IMR-90 (cell line): ENCODE data around the gene MAGEC2. TPM values are rescaled to one million over a fixed set of nuclear protein-coding genes. Genes with fewer than 3 reads are reported as not detected.

Source experiments
- ATAC-seq: fragments of 200-7000 bp; cut with Tn5 transposase; 2 replicates; pipeline ENCODE4 v1.9.1; 2020; ENCODE audit warnings: low read depth, mild to moderate bottlenecking, moderate library complexity
- BruUV-seq: library from RNA; stranded (reverse); fragments of 400-500 nt; replicated peaks from 2 replicates; lab custom pipeline; 2021; lab: Mats Ljungman, UMichigan
- CTCF ChIA-PET: fragments of 300-600 bp; formaldehyde crosslinking; extraction: SDS; loops from one replicate; lab custom pipeline; 2021; ENCODE audit warnings: antibody characterized with exemption; lab: Yijun Ruan, JAX
- POLR2A ChIA-PET: fragments of 300-600 bp; sonication (Branson Sonifier 250); formaldehyde crosslinking; loops from one replicate; lab custom pipeline; 2022; ENCODE audit warnings: antibody characterized with exemption; ENCODE audit not compliant: unreplicated experiment; lab: Charles Lee
- DNase-seq: peaks from one replicate; pipeline ENCODE4 v3.0.0; 2013
- H2AFZ ChIP-seq: replicated peaks from 2 replicates; pipeline ENCODE3; 2013; ENCODE audit warnings: low read length, mild to moderate bottlenecking; ENCODE audit not compliant: poor library complexity
- H2AK5ac ChIP-seq: 2 replicates; pipeline ENCODE4 v1.6.1; 2013; ENCODE audit warnings: low read depth, low read length, inconsistent platforms
- H2AK9ac ChIP-seq: replicated peaks from 2 replicates; pipeline ENCODE3; 2013; ENCODE audit warnings: mild to moderate bottlenecking, low read depth, low read length, moderate library complexity; ENCODE audit not compliant: poor library complexity
- H2BK120ac ChIP-seq: 2 replicates; pipeline ENCODE4 v1.6.1; 2013; ENCODE audit warnings: low read depth, low read length, inconsistent platforms
- H2BK15ac ChIP-seq: 3 replicates; pipeline ENCODE4 v1.6.1; 2013; ENCODE audit warnings: low read depth, low read length, inconsistent platforms
- H2BK20ac ChIP-seq: 2 replicates; pipeline ENCODE4 v1.6.1; 2013; ENCODE audit warnings: low read depth, mild to moderate bottlenecking, inconsistent platforms, low read length, moderate library complexity
- H2BK5ac ChIP-seq: 2 replicates; pipeline ENCODE4 v1.6.1; 2013; ENCODE audit warnings: mild to moderate bottlenecking, low read depth, low read length, inconsistent platforms; ENCODE audit not compliant: poor library complexity, severe bottlenecking
- H3K14ac ChIP-seq: replicated peaks from 2 replicates; pipeline ENCODE4 v1.6.1; 2013; ENCODE audit warnings: low read depth, low read length, inconsistent platforms
- H3K18ac ChIP-seq: 2 replicates; pipeline ENCODE4 v1.6.1; 2013; ENCODE audit warnings: low read depth, low read length, control low read depth
- H3K23ac ChIP-seq: 2 replicates; pipeline ENCODE4 v1.6.1; 2013; ENCODE audit warnings: low read depth, low read length, inconsistent platforms
- H3K27ac ChIP-seq: 2 replicates; pipeline ENCODE4 v1.5.1; 2013; ENCODE audit warnings: mild to moderate bottlenecking, control low read depth, low read length; ENCODE audit not compliant: insufficient read depth
- H3K27me3 ChIP-seq: 2 replicates; pipeline ENCODE4 v1.6.1; 2013; ENCODE audit warnings: low read length; ENCODE audit not compliant: control insufficient read depth, insufficient read depth
- H3K36me3 ChIP-seq: 2 replicates; pipeline ENCODE4 v1.6.1; 2013; ENCODE audit warnings: low read length, mixed read lengths; ENCODE audit not compliant: control insufficient read depth, insufficient read depth
- H3K4ac ChIP-seq: 2 replicates; pipeline ENCODE4 v1.6.1; 2013; ENCODE audit warnings: low read depth, low read length, inconsistent platforms
- H3K4me1 ChIP-seq: 2 replicates; pipeline ENCODE4 v1.6.1; 2013; ENCODE audit warnings: low read length, mixed read lengths; ENCODE audit not compliant: control insufficient read depth, insufficient read depth
- H3K4me2 ChIP-seq: 2 replicates; pipeline ENCODE4 v1.6.1; 2013; ENCODE audit warnings: low read depth, mild to moderate bottlenecking, control low read depth, low read length, moderate library complexity
- H3K4me3 ChIP-seq: 2 replicates; pipeline ENCODE4 v1.5.1; 2013; ENCODE audit warnings: low read depth, mild to moderate bottlenecking, control low read depth, low read length, moderate library complexity; ENCODE audit not compliant: insufficient read depth
- H3K56ac ChIP-seq: 2 replicates; pipeline ENCODE4 v1.6.1; 2013; ENCODE audit warnings: low read length, inconsistent platforms; ENCODE audit not compliant: insufficient read depth; ENCODE audit errors: extremely low read depth
- H3K79me1 ChIP-seq, 2 experiments: 2 replicates each; pipeline ENCODE4 v1.6.1; 2013; ENCODE audit warnings: low read length in 2 of 2, inconsistent platforms in 1 of 2, low read depth in 1 of 2
- H3K9ac ChIP-seq: 2 replicates; pipeline ENCODE4 v1.6.1; 2013; ENCODE audit warnings: low read depth, low read length, control low read depth
- H3K9me1 ChIP-seq: 2 replicates; pipeline ENCODE4 v1.6.1; 2013; ENCODE audit warnings: low read length, inconsistent platforms; ENCODE audit not compliant: insufficient read depth
- H3K9me3 ChIP-seq: 2 replicates; pipeline ENCODE4 v1.6.1; 2013; ENCODE audit warnings: low read length; ENCODE audit not compliant: control insufficient read depth, insufficient read depth
- H4K20me1 ChIP-seq: 2 replicates; pipeline ENCODE4 v1.6.1; 2013; ENCODE audit warnings: low read length, inconsistent platforms; ENCODE audit not compliant: insufficient read depth
- H4K5ac ChIP-seq: 2 replicates; pipeline ENCODE4 v1.6.1; 2013; ENCODE audit warnings: mild to moderate bottlenecking, low read depth, low read length, control low read depth
- H4K8ac ChIP-seq, 2 experiments: 2 replicates each; pipeline ENCODE4 v1.6.1; 2013; ENCODE audit warnings: low read depth in 2 of 2, low read length in 2 of 2, control low read depth in 1 of 2, inconsistent platforms in 1 of 2
- H4K91ac ChIP-seq: 2 replicates; pipeline ENCODE4 v1.6.1; 2013; ENCODE audit warnings: low read depth, low read length, inconsistent platforms; ENCODE audit not compliant: insufficient read depth
- BHLHE40 ChIP-seq: fragments of 150-350 bp; IDR thresholded peaks from 2 replicates; pipeline ENCODE4 v1.6.1; 2016; ENCODE audit warnings: mild to moderate bottlenecking, low read depth, low read length
- CEBPB ChIP-seq: IDR thresholded peaks from 2 replicates; pipeline ENCODE4 v1.6.1; 2012; ENCODE audit warnings: low read depth, low read length, improper control_type of control experiment
- CHD1 ChIP-seq: IDR thresholded peaks from 2 replicates; pipeline ENCODE4 v1.6.1; 2012; ENCODE audit warnings: low read depth, low read length, improper control_type of control experiment
- FOS ChIP-seq: fragments of 150-350 bp; IDR thresholded peaks from 2 replicates; pipeline ENCODE4 v1.6.1; 2016; ENCODE audit warnings: low read depth, low read length
- MAFK ChIP-seq: IDR thresholded peaks from 2 replicates; pipeline ENCODE4 v1.6.1; 2012; ENCODE audit warnings: low read depth, low read length, improper control_type of control experiment
- MAZ ChIP-seq: IDR thresholded peaks from 2 replicates; pipeline ENCODE4 v1.6.1; 2012; ENCODE audit warnings: low read depth, mild to moderate bottlenecking, low read length, improper control_type of control experiment, moderate library complexity, borderline replicate concordance
- MXI1 ChIP-seq: IDR thresholded peaks from 2 replicates; pipeline ENCODE4 v1.6.1; 2012; ENCODE audit warnings: low read depth, mild to moderate bottlenecking, low read length, moderate library complexity, borderline replicate concordance
- NFE2L2 ChIP-seq: fragments of 150-350 bp; IDR thresholded peaks from 2 replicates; pipeline ENCODE4 v1.6.1; 2016; ENCODE audit warnings: low read depth, mild to moderate bottlenecking, low read length
- POLR2A ChIP-seq: IDR thresholded peaks from 2 replicates; pipeline ENCODE4 v1.6.1; 2012; ENCODE audit warnings: mild to moderate bottlenecking, low read depth, low read length
- RAD21 ChIP-seq: IDR thresholded peaks from 2 replicates; pipeline ENCODE4 v1.6.1; 2012; ENCODE audit warnings: low read length, improper control_type of control experiment
- RCOR1 ChIP-seq: IDR thresholded peaks from 2 replicates; pipeline ENCODE4 v1.6.1; 2012; ENCODE audit warnings: mild to moderate bottlenecking, low read length, improper control_type of control experiment; ENCODE audit not compliant: insufficient replicate concordance
- RFX5 ChIP-seq: IDR thresholded peaks from 2 replicates; pipeline ENCODE4 v1.8.0; 2012; ENCODE audit warnings: low read depth, mild to moderate bottlenecking, low read length, moderate library complexity
- SMC3 ChIP-seq: fragments of 150-350 bp; IDR thresholded peaks from 2 replicates; pipeline ENCODE4 v1.6.1; 2016; ENCODE audit warnings: low read depth, mild to moderate bottlenecking, antibody characterized with exemption, low read length, moderate library complexity
- WGBS, 2 experiments: methylation state at CpG; one replicate each; pipeline versions ENCODE4 v1.1.5 to v1.1.7; 2013; ENCODE audit warnings: missing lambda C conversion rate in 2 of 2; ENCODE audit not compliant: insufficient read length in 1 of 2; ENCODE audit errors: extremely low coverage in 2 of 2; 5-methylcytosine and 5-hydroxymethylcytosine counted together
- dilution Hi-C: fragments of 300-500 bp; cut with HindIII; formaldehyde crosslinking; loops from one replicate; pipeline ENCODE4 v1.14.3; 2018; ENCODE audit warnings: low sequenced_read_pairs; ENCODE audit not compliant: unreplicated experiment
- in situ Hi-C: fragments of 300-500 bp; cut with MboI; formaldehyde crosslinking; loops from 3 replicates; pipeline ENCODE4 v1.14.3; 2019; ENCODE audit warnings: low sequenced_read_pairs, inconsistent platforms, mixed read lengths
- intact Hi-C: fragments of 100-400 bp; cut with micrococcal nuclease; formaldehyde crosslinking; loops from 2 replicates; pipeline ENCODE4 v1.10.0; 2022
- polyA plus RNA-seq, 3 experiments: library from polyadenylated mRNA; depleted of rRNA; stranded (reverse); fragments of >200 nt; gene quantifications; 2 replicates each; pipeline ENCODE4 v1.2.3, GENCODE V29; 2012; ENCODE audit warnings: low replicate concordance in 1 of 3
- total RNA-seq: library from RNA; depleted of rRNA; stranded (reverse); fragments of >200 nt; gene quantifications from 2 replicates; pipeline ENCODE4 v1.2.3, GENCODE V29; 2012
- TF ChIP-seq, protein P1 (sequence below): fragments of 150-350 bp; IDR thresholded peaks from 2 replicates; pipeline ENCODE4 v1.6.1; 2016; ENCODE audit warnings: low read depth, mild to moderate bottlenecking, low read length, moderate library complexity, borderline replicate concordance
- TF ChIP-seq, protein P2 (sequence below): fragments of 150-350 bp; IDR thresholded peaks from 2 replicates; pipeline ENCODE4 v1.6.1; 2017; ENCODE audit warnings: mild to moderate bottlenecking, antibody characterized with exemption, low read length, low read depth

Gene MAGEC2
- total and polyA plus RNA-seq, 2 of the 4 experiments (the other 2 are of a cell fraction), result not detected

DNA sequence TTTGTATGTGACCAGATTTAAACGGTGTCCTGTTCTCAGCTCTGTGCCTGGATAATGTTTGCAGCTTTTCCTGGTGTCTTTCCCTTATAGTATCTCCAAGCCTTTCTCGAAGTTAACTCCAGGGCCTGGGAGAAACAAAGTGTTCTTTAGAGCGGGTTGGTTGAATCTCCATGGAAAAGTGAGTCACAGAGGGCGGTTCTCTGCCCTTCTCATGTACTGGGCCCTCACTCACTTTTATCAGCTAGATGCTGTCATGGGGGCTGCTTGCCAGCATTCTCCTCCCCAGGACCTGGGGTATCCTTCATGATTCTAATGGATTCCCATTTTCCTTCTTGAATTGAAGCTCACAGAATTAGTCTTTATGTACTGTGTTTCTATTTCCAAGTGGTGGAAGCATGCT is 46.1 kb upstream of the MAGEC2 start:
- H2BK120ac ChIP-seq, result no peak overlapping the region
- no peak overlapping the region for H2BK15ac ChIP-seq
- BruUV-seq, result no TSS peak
- dilution Hi-C loops (no loop called here), intact Hi-C loops (no loop called here), in situ Hi-C loops (no loop called here)
- no peaks in the 10 kb centered on the region for H3K4me1 ChIP-seq
- WGBS, 2 experiments, result no CpG with 5 or more reads among the region's 4 CpGs
- no peak for DNase-seq
- TF ChIP-seq FOS (no peak), MAFK (no peak), BHLHE40 (no peak), CHD1 (no peak), MAZ (no peak), RAD21 (no peak), RFX5 (no peak), NFE2L2 (no peak), POLR2A (no peak), SMC3 (no peak), RCOR1 (no peak), CEBPB (no peak), MXI1 (no peak)
- TF ChIP-seq, protein P1, sequence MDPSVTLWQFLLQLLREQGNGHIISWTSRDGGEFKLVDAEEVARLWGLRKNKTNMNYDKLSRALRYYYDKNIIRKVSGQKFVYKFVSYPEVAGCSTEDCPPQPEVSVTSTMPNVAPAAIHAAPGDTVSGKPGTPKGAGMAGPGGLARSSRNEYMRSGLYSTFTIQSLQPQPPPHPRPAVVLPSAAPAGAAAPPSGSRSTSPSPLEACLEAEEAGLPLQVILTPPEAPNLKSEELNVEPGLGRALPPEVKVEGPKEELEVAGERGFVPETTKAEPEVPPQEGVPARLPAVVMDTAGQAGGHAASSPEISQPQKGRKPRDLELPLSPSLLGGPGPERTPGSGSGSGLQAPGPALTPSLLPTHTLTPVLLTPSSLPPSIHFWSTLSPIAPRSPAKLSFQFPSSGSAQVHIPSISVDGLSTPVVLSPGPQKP, result no peak
- TF ChIP-seq, protein P2, sequence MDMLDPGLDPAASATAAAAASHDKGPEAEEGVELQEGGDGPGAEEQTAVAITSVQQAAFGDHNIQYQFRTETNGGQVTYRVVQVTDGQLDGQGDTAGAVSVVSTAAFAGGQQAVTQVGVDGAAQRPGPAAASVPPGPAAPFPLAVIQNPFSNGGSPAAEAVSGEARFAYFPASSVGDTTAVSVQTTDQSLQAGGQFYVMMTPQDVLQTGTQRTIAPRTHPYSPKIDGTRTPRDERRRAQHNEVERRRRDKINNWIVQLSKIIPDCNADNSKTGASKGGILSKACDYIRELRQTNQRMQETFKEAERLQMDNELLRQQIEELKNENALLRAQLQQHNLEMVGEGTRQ, result no peak
- H3K36me3 ChIP-seq, result no peaks in the 10 kb centered on the region
- ATAC-seq, result no peak
- no peaks in the 10 kb centered on the region for H4K20me1 ChIP-seq
- ChIA-PET POLR2A (no interaction called here), CTCF (no interaction called here)
- H2BK20ac ChIP-seq, result no peak overlapping the region
- H3K14ac ChIP-seq, result no peak overlapping the region
- H4K8ac ChIP-seq, result no peak overlapping the region
- H3K79me1 ChIP-seq, result no peaks in the 10 kb centered on the region
- no peak overlapping the region for H2AK9ac ChIP-seq
- no peak overlapping the region for H3K23ac ChIP-seq
- H3K27me3 ChIP-seq, result no peaks in the 10 kb centered on the region
- H3K27ac ChIP-seq, result no peak overlapping the region
- H3K18ac ChIP-seq, result no peak overlapping the region
- H3K9me3 ChIP-seq, result peaks cover 13% of the 10 kb centered on the region; the same call in 1 of the 2 replicates
- no peak overlapping the region for H3K4me2 ChIP-seq
- H2AK5ac ChIP-seq, result no peak overlapping the region
- H4K5ac ChIP-seq, result no peak overlapping the region
- no peak overlapping the region for H3K9ac ChIP-seq
- no peak overlapping the region for H3K4ac ChIP-seq
- H4K91ac ChIP-seq, result no peak overlapping the region
- H3K9me1 ChIP-seq, result no peaks in the 10 kb centered on the region
- H2BK5ac ChIP-seq, result no peak overlapping the region
- no peak overlapping the region for H3K4me3 ChIP-seq
- no peak overlapping the region for H3K56ac ChIP-seq
- H2AFZ ChIP-seq, result no peak overlapping the region
